K562 (cell line): Measurements from ENCODE around the gene SLC26A5. TPM values are rescaled to one million over a fixed set of nuclear protein-coding genes. Genes with fewer than 3 reads are reported as not detected.

ENCODE experiments used
- ATAC-seq: fragments of 200-7000 bp; cut with Tn5 transposase; 3 replicates; pipeline ENCODE4 v1.9.1; 2020; ENCODE audit warnings: moderate library complexity
- BruUV-seq: library from RNA; stranded (reverse); fragments of 400-500 nt; replicated peaks from 2 replicates; lab custom pipeline; 2021; lab: Mats Ljungman, UMichigan
- CTCF ChIA-PET: fragments of 300-600 bp; formaldehyde crosslinking; extraction: SDS; loops from one replicate; lab custom pipeline; 2021; ENCODE audit warnings: low intra/inter-chr PET ratio; lab: Yijun Ruan, JAX
- POLR2A ChIA-PET: fragments of 300-600, 350-650 bp; sonication (Branson Sonifier 250); formaldehyde crosslinking; extraction: SDS; loops from one replicate; lab custom pipeline; 2021; ENCODE audit warnings: antibody characterized with exemption, inconsistent platforms; lab: Yijun Ruan, JAX
- DNase-seq, 4 experiments: peaks; one replicate each; pipeline versions ENCODE4 v3.0.0 to v3.0.0-alpha.2; 2011 to 2018; ENCODE audit warnings: low spot score in 3 of 4, mixed read lengths in 3 of 4; ENCODE audit errors: extremely low read depth in 1 of 4
- FAIRE-seq: peaks from 2 replicates; lab custom pipeline; 2011; peaks lifted over from hg19 to GRCh38; lab: Jason Lieb, UNC
- H2AFZ ChIP-seq: 2 replicates; pipeline ENCODE4 v1.6.0; 2011; ENCODE audit warnings: low read depth, low read length, control low read depth, inconsistent platforms
- H3K27ac ChIP-seq: fragments of 200-600 bp; 3 replicates; pipeline ENCODE4 v1.8.0; 2011; ENCODE audit warnings: low read depth, mild to moderate bottlenecking, control low read depth, inconsistent platforms, low read length, moderate library complexity, mixed read lengths; ENCODE audit errors: extremely low read depth
- H3K27me3 ChIP-seq, 2 experiments: fragments of 300-600 bp in 1 of 2; 2 replicates in 1 of 2; 3 replicates in 1 of 2; pipeline versions ENCODE4 v1.6.0 to v1.8.0; 2011; ENCODE audit warnings: inconsistent platforms in 2 of 2, low read length in 2 of 2, mild to moderate bottlenecking in 1 of 2, mixed read lengths in 1 of 2, moderate library complexity in 1 of 2; ENCODE audit not compliant: control insufficient read depth in 2 of 2, insufficient read depth in 2 of 2
- H3K36me3 ChIP-seq: fragments of 300-600 bp; 3 replicates; pipeline ENCODE4 v1.8.0; 2011; ENCODE audit warnings: mild to moderate bottlenecking, low read length, inconsistent platforms; ENCODE audit not compliant: control insufficient read depth, insufficient read depth
- H3K4me1 ChIP-seq, 2 experiments: fragments of 200-600 bp in 1 of 2; replicated peaks in 1 of 2; 2 replicates in 1 of 2; 3 replicates in 1 of 2; pipeline versions ENCODE4 v1.5.1 to v1.8.0; 2011; ENCODE audit warnings: inconsistent platforms in 2 of 2, low read length in 2 of 2, mild to moderate bottlenecking in 1 of 2, mixed read lengths in 1 of 2, moderate library complexity in 1 of 2; ENCODE audit not compliant: control insufficient read depth in 2 of 2, insufficient read depth in 2 of 2
- H3K4me2 ChIP-seq: 2 replicates; pipeline ENCODE4 v1.6.1; 2011; ENCODE audit warnings: low read length, control low read depth, inconsistent platforms, mixed read lengths; ENCODE audit not compliant: insufficient read depth
- H3K4me3 ChIP-seq: fragments of 200-600 bp; sonication (generic), shearing (Covaris generic); 2 replicates; pipeline ENCODE4 v1.5.1; 2016; ENCODE audit warnings: control low read depth, inconsistent platforms
- H3K79me2 ChIP-seq: fragments of 200-600 bp; 3 replicates; pipeline ENCODE4 v1.8.0; 2011; ENCODE audit warnings: low read length, inconsistent platforms; ENCODE audit not compliant: control insufficient read depth, insufficient read depth
- H3K9ac ChIP-seq, 2 experiments: 2 replicates each; pipeline versions ENCODE4 v1.6.0 to v1.6.1; 2011; ENCODE audit warnings: low read depth in 2 of 2, low read length in 2 of 2, control low read depth in 1 of 2, inconsistent platforms in 1 of 2, mild to moderate bottlenecking in 1 of 2, mixed read lengths in 1 of 2; ENCODE audit not compliant: insufficient read depth in 1 of 2
- H3K9me1 ChIP-seq: one replicate; pipeline ENCODE4 v1.6.0; 2011; ENCODE audit warnings: inconsistent platforms, mild to moderate bottlenecking, low read length, moderate library complexity; ENCODE audit not compliant: control insufficient read depth, insufficient read depth
- H3K9me3 ChIP-seq: replicated peaks from 2 replicates; pipeline ENCODE4 v1.5.1; 2011; ENCODE audit warnings: low read depth, low read length, inconsistent platforms; ENCODE audit not compliant: control insufficient read depth, insufficient read depth
- H4K20me1 ChIP-seq: replicated peaks from 2 replicates; pipeline ENCODE4 v1.6.1; 2011; ENCODE audit warnings: low read length, inconsistent platforms, mixed read lengths; ENCODE audit not compliant: control insufficient read depth, insufficient read depth
- BACH1 ChIP-seq: fragments of 200-800 bp; sonication (Bioruptor generic); IDR thresholded peaks from 2 replicates; pipeline ENCODE4 v1.6.1; 2016; ENCODE audit warnings: missing genetic modification characterization, missing compliant biosample characterization
- BRD4 ChIP-seq: fragments of 200-600 bp; sonication (generic); IDR thresholded peaks from 2 replicates; pipeline ENCODE4 v1.6.1; 2017; ENCODE audit warnings: inconsistent platforms
- DPF2 ChIP-seq: fragments of 450-650 bp; IDR thresholded peaks from 2 replicates; pipeline ENCODE4 v1.6.1; 2016
- ELF2 ChIP-seq: fragments of 250-450 bp; sonication (Bioruptor Pico); IDR thresholded peaks from 2 replicates; pipeline ENCODE4 v1.5.0; 2021; ENCODE audit warnings: mild to moderate bottlenecking
- FOXO4 ChIP-seq: fragments of 450-650 bp; formaldehyde crosslinking; IDR thresholded peaks from 2 replicates; pipeline ENCODE4 v1.4.0; 2020; ENCODE audit warnings: mild to moderate bottlenecking, moderate library complexity
- ILF3 ChIP-seq: fragments of 450-650 bp; IDR thresholded peaks from 2 replicates; pipeline ENCODE4 v1.6.1; 2018; ENCODE audit warnings: antibody characterized with exemption, mild to moderate bottlenecking, moderate library complexity, borderline replicate concordance
- KHSRP ChIP-seq: fragments of 450-650 bp; IDR thresholded peaks from 2 replicates; pipeline ENCODE4 v1.6.1; 2017
- SMARCC2 ChIP-seq: fragments of 450-650 bp; IDR thresholded peaks from 2 replicates; pipeline ENCODE4 v1.6.1; 2017; ENCODE audit warnings: antibody characterized with exemption, moderate library complexity, mild to moderate bottlenecking, low read depth
- SRSF7 ChIP-seq: fragments of 200-400 bp; formaldehyde crosslinking; optimal IDR thresholded peaks from 2 replicates; pipeline ENCODE3; 2017; ENCODE audit warnings: mild to moderate bottlenecking, low read depth, low read length
- TOE1 ChIP-seq, 2 experiments: fragments of 450-650 bp in 1 of 2; sonication (generic) in 1 of 2; formaldehyde crosslinking in 1 of 2; IDR thresholded peaks; 2 replicates each; pipeline versions ENCODE4 v1.7.1 to v1.8.0; 2016 to 2022; ENCODE audit warnings: borderline replicate concordance in 2 of 2, mild to moderate bottlenecking in 2 of 2, antibody characterized with exemption in 1 of 2, inconsistent platforms in 1 of 2, low read depth in 1 of 2, missing genetic modification reagents in 1 of 2, moderate library complexity in 1 of 2
- ZFP91 ChIP-seq: sonication (generic); formaldehyde crosslinking; IDR thresholded peaks from 2 replicates; pipeline ENCODE4 v1.8.0; 2022; ENCODE audit warnings: mild to moderate bottlenecking, missing genetic modification reagents
- ZFX ChIP-seq: sonication (generic); formaldehyde crosslinking; IDR thresholded peaks from 2 replicates; pipeline ENCODE4 v1.8.0; 2022; ENCODE audit warnings: mild to moderate bottlenecking, missing genetic modification reagents, moderate library complexity
- WGBS: fragments of 100-300 bp; shearing (Covaris generic); methylation state at CpG from one replicate; pipeline ENCODE4 v1.1.6; 2016; ENCODE audit warnings: low coverage, mixed read lengths; ENCODE audit not compliant: insufficient coverage; ENCODE audit errors: missing lambda C conversion rate; 5-methylcytosine and 5-hydroxymethylcytosine counted together
- in situ Hi-C: fragments of 300-500 bp; cut with MboI; formaldehyde crosslinking; loops from 4 replicates; pipeline ENCODE4 v1.15.0; 2018; ENCODE audit warnings: inconsistent platforms, mixed read lengths
- intact Hi-C: fragments of 100-400 bp; cut with micrococcal nuclease; formaldehyde crosslinking; loops from 2 replicates; pipeline ENCODE4 v1.14.2; 2022
- polyA plus RNA-seq, 8 experiments: library from polyadenylated mRNA; depleted of rRNA in 4 of 8; stranded (reverse) in 5 of 8; unstranded in 3 of 8; fragments of >200 nt; fragmentation: Nextera tagmentation in 2 of 8; fragmentation: Illumina TruSeq in 1 of 8; extraction: Ambion mirVana in 2 of 8; extraction: Trizol in 1 of 8; gene quantifications; 2 replicates each; pipeline versions ENCODE4 v1.2.1 to v1.2.3, GENCODE V29; 2011 to 2014; ENCODE audit warnings: inconsistent platforms in 1 of 8, missing spikeins in 1 of 8
- total RNA-seq, 7 experiments: library from RNA; depleted of rRNA in 6 of 7; stranded (reverse); fragments of >200 nt in 6 of 7; fragmentation: Illumina TruSeq in 2 of 7; extraction: Trizol in 2 of 7; gene quantifications; 2 replicates each; pipeline versions ENCODE4 v1.2.1 to v1.2.3, GENCODE V29; 2011 to 2021; ENCODE audit warnings: low replicate concordance in 1 of 7

Gene SLC26A5
- total and polyA plus RNA-seq, 9 of the 15 experiments (the other 6 are each of a cell fraction or from before 2014, with no cell fraction given), result not detected

GRCh38 chr7:103349805-103350204, 96.2 kb downstream of the SLC26A5 start:
- ATAC-seq, result no peak
- ChIA-PET POLR2A (interaction anchor here (1.1 to 1.4 kb wide), 2 partner anchors 16 to 30 kb away, joined by 3 to 4 read pairs; no protein-coding TSS in a partner anchor), CTCF (no interaction called here)
- Histone ChIP-seq H3K4me1 (peaks cover 8 to 12% of the 10 kb centered on the region in 2 experiments; a peak in 3 of 5 replicates), H3K4me3 (peak overlapping the region; percentile 83), H3K79me2 (peaks cover 86% of the 10 kb centered on the region), H3K36me3 (peaks cover 52% of the 10 kb centered on the region), H3K27me3 (no peaks in the 10 kb centered on the region), H3K27ac (peak overlapping the region; percentile 17; the same call in 1 of the 3 replicates), H3K9me3 (no peaks in the 10 kb centered on the region), H4K20me1 (no peaks in the 10 kb centered on the region; the same call in 1 of the 2 replicates), H3K4me2 (peak overlapping the region; percentile 94), H2AFZ (no peak overlapping the region), H3K9ac (peak overlapping the region; percentile 62 to 99; a peak in 3 of 4 replicates), H3K9me1 (no peaks in the 10 kb centered on the region)
- in situ Hi-C loops (no loop called here), intact Hi-C loops (loop anchor here (5.0 kb wide), 1 partner anchor 53 kb away; the partner anchor contains the start of gene PMPCB)
- DNase-seq, result no peak
- FAIRE-seq, result no peak
- TF ChIP-seq KHSRP (0 out of 2 replicates have a peak, but pooled peaks have one; percentile 12), ZFX (CRISPR knock-in tag) (no peak), BACH1 (tag) (no peak), DPF2 (0 out of 2 replicates have a peak, but pooled peaks have one; percentile 8)
- no TSS peak for BruUV-seq
- 0% methylated on average over 1 of the region's 1 CpG for WGBS

GRCh38 chr7:103348959-103349358, 97.0 kb downstream of the SLC26A5 start:
- FAIRE-seq, result no peak
- Histone ChIP-seq H3K4me1 (peaks cover 8 to 12% of the 10 kb centered on the region in 2 experiments; a peak in 3 of 5 replicates), H4K20me1 (no peaks in the 10 kb centered on the region; the same call in 1 of the 2 replicates), H3K27ac (no peak overlapping the region; the same call in 2 of the 3 replicates), H3K36me3 (peaks cover 44% of the 10 kb centered on the region), H3K4me3 (peak overlapping the region; percentile 83), H3K4me2 (peak overlapping the region; percentile 94), H3K9me1 (no peaks in the 10 kb centered on the region), H3K9me3 (no peaks in the 10 kb centered on the region), H3K79me2 (peaks cover 87% of the 10 kb centered on the region), H3K27me3 (no peaks in the 10 kb centered on the region), H2AFZ (no peak overlapping the region), H3K9ac (peak overlapping the region; percentile 82 to 99; a peak in 3 of 4 replicates)
- POLR2A ChIA-PET, result interaction anchor here (1.0 to 1.4 kb wide), 2 partner anchors 16 to 46 kb away, joined by 3 to 4 read pairs; no protein-coding TSS in a partner anchor
- WGBS, result 5% methylated on average over 2 of the region's 2 CpGs
- no peak for ATAC-seq
- no peak for DNase-seq
- CTCF ChIA-PET, result no interaction called here
- intact Hi-C loops, result loop anchor here (5.0 kb wide), 1 partner anchor 52 kb away; the partner anchor contains the start of gene PMPCB
- in situ Hi-C loops, result no loop called here
- no TSS peak for BruUV-seq
- no peak for TF ChIP-seq ZFP91
- no peak for TF ChIP-seq ILF3
- TF ChIP-seq BRD4, result no peak
- TF ChIP-seq SRSF7, result no peak
- TF ChIP-seq DPF2, result 0 out of 2 replicates have a peak, but pooled peaks have one; percentile 3
- TF ChIP-seq ELF2 (CRISPR knock-in tag), result peak; percentile 28; the same call in 1 of the 2 replicates
- no peak for TF ChIP-seq FOXO4 (CRISPR knock-in tag)
- TF ChIP-seq SMARCC2, result peak; percentile 19; the same call in 1 of the 2 replicates
- TF ChIP-seq TOE1 (IDR thresholded peaks at IDR 0.05; ENCODE audit: borderline replicate concordance), result peak; percentile 31; the same call in 1 of the 2 replicates
- no peak for TF ChIP-seq TOE1 (CRISPR knock-in tag; IDR thresholded peaks at IDR 0.05; ENCODE audit: borderline replicate concordance, low read depth)
